Measurements from ENCODE around the gene SELE. TPM values are rescaled to one million over a fixed set of nuclear protein-coding genes. Genes with fewer than 3 reads are reported as not detected.

SELE gene
- total and polyA plus RNA-seq, 12 donors = 0.14 to 7.2 (median 0.97) TPM

GRCh38 chr1:169776440-169776839, 42.6 kb upstream of the SELE start:
- H3K4me3 ChIP-seq = no peak overlapping the region
- no peak for TF ChIP-seq POLR2A (IDR thresholded peaks at IDR 0.05)
- TF ChIP-seq CTCF (IDR thresholded peaks at IDR 0.05) = no peak
- intact Hi-C loops (cut with DNase I) = no loop called here
- H3K4me1 ChIP-seq (replicated peaks in 1 of 2) = no peaks in the 10 kb centered on the region
- H3K27me3 ChIP-seq = no peaks in the 10 kb centered on the region
- H3K27ac ChIP-seq = no peak overlapping the region
- H3K9me3 ChIP-seq (replicated peaks in 1 of 3) = no peaks in the 10 kb centered on the region
- no peaks in the 10 kb centered on the region for H3K36me3 ChIP-seq (replicated peaks in 1 of 2)
- no peak for DNase-seq
- 54 to 60% (median 56%) methylated on average over 3 of the region's 3 CpGs for WGBS, 4 donors

GRCh38 chr1:169768161-169768560, 34.3 kb upstream of the SELE start:
- Histone ChIP-seq H3K36me3 (replicated peaks in 1 of 2) (no peaks in the 10 kb centered on the region), H3K27ac (no peak overlapping the region), H3K27me3 (no peaks in the 10 kb centered on the region), H3K4me3 (no peak overlapping the region), H3K4me1 (replicated peaks in 1 of 2) (no peaks in the 10 kb centered on the region), H3K9me3 (replicated peaks in 1 of 3) (no peaks in the 10 kb centered on the region)
- 79 to 93% (median 90%) methylated on average over 2 of the region's 2 CpGs for WGBS, 4 donors
- intact Hi-C loops (cut with DNase I) = no loop called here
- no peak for DNase-seq
- TF ChIP-seq CTCF (IDR thresholded peaks at IDR 0.05) = no peak
- TF ChIP-seq POLR2A (IDR thresholded peaks at IDR 0.05) = no peak

DNA sequence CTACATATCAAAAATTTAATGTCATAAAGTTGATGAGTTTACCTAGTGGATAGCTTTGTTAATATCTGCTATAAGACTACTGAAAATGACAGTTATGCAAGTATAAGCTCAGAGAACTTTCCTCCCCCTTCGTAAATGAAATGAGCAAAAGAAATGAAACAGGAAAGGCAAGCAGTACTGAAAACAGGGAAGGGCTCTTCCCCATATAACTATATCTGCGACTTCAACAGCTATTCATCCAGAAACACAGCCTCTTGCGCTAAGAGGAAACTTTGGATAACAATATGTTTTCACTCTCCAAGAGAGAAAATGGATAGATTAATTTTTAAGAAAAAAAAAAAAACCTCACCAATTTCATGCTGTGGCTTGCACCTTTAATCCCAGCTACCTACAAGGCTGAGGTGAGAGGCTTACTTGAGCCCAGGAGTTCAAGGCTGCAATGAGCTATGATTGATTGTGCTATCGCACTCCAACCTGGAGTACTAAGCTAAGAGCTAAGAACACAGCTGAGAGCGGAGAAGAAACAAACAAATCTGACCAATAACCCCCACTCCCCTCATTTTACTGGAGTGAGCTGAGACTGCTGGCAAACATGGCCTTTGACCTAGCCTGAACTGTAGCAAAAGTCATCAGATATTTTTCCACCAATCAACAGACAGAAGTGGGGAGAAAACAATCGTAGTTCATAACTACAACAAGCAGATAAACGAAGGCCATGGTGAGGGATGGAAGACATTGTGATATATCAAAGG, 31.9 kb upstream of the SELE start:
- no peak for TF ChIP-seq CTCF (IDR thresholded peaks at IDR 0.05)
- TF ChIP-seq POLR2A (IDR thresholded peaks at IDR 0.05) = no peak
- no peak overlapping the region for H3K4me3 ChIP-seq
- no peak for DNase-seq
- no peaks in the 10 kb centered on the region for H3K36me3 ChIP-seq (replicated peaks in 1 of 2)
- H3K9me3 ChIP-seq (replicated peaks in 1 of 3) = no peaks in the 10 kb centered on the region
- no peak overlapping the region for H3K27ac ChIP-seq
- H3K27me3 ChIP-seq = no peaks in the 10 kb centered on the region
- intact Hi-C loops (cut with DNase I) = no loop called here
- H3K4me1 ChIP-seq (replicated peaks in 1 of 2) = no peaks in the 10 kb centered on the region
- WGBS, 4 donors = 63 to 72% (median 67%) methylated on average over 7 of the region's 7 CpGs

- 47 to 63% (median 49%) methylated on average over 1 of the region's 1 CpG for WGBS, 4 donors
- no peak overlapping the region for H3K4me3 ChIP-seq
- no peak for DNase-seq
- no peaks in the 10 kb centered on the region for H3K36me3 ChIP-seq (replicated peaks in 1 of 2)
- no peaks in the 10 kb centered on the region for H3K4me1 ChIP-seq (replicated peaks in 1 of 2)
- H3K27ac ChIP-seq = no peak overlapping the region
- intact Hi-C loops (cut with DNase I) = no loop called here
- no peaks in the 10 kb centered on the region for H3K27me3 ChIP-seq
- no peak for TF ChIP-seq POLR2A (IDR thresholded peaks at IDR 0.05)
- TF ChIP-seq CTCF (IDR thresholded peaks at IDR 0.05) = no peak
- H3K9me3 ChIP-seq (replicated peaks in 1 of 3) = no peaks in the 10 kb centered on the region
Observed at GRCh38 chr1:169764919-169765318, 31.0 kb upstream of the SELE start.
